Stimulated activated CD8-positive, alpha-beta memory T cell treated with anti-CD3 and anti-CD28 coated beads, Interleukin-15, amount 100 ng/mL, for 4 hours (primary cell): ENCODE measurements around the gene SLC12A9.

ENCODE experiments used
- DNase-seq, 2 donors: peaks; one replicate each; pipeline ENCODE4 v3.0.0-alpha.2; 2020; ENCODE audit warnings: low read depth in 2 of 2

Gene SLC12A9

GRCh38 chr7:100882785-100883526, 30.4 kb downstream of the SLC12A9 start:
- DNase-seq, result no peak

- no peak for DNase-seq
Measured at GRCh38 chr7:100884736-100885439, 32.4 kb downstream of the SLC12A9 start.

GRCh38 chr7:100885440-100886141, 33.1 kb downstream of the SLC12A9 start:
- no peak for DNase-seq

GRCh38 chr7:100886142-100886935, 33.8 kb downstream of the SLC12A9 start:
- DNase-seq, result no peak

GRCh38 chr7:100886936-100887515, 34.5 kb downstream of the SLC12A9 start:
- no peak for DNase-seq

GRCh38 chr7:100887516-100888290, 35.2 kb downstream of the SLC12A9 start:
- DNase-seq, result no peak

GRCh38 chr7:100888291-100888987, 35.9 kb downstream of the SLC12A9 start:
- no peak for DNase-seq

- no peak for DNase-seq
Measured at GRCh38 chr7:100888988-100889750, 36.7 kb downstream of the SLC12A9 start, which contains the start of gene UFSP1. Gene UFSP1 (minus strand): TSS chr7:100889715. CDS start chr7:100889271, 444 bp downstream.

GRCh38 chr7:100890653-100891567, 38.4 kb downstream of the SLC12A9 start:
- DNase-seq, result no peak

GRCh38 chr7:100891568-100892247, 39.2 kb downstream of the SLC12A9 start:
- DNase-seq, result no peak

- no peak for DNase-seq
Measured at GRCh38 chr7:100892364-100893317, 40.1 kb downstream of the SLC12A9 start.

GRCh38 chr7:100893318-100893895, 40.9 kb downstream of the SLC12A9 start:
- DNase-seq, result no peak

GRCh38 chr7:100893910-100894721, 41.6 kb downstream of the SLC12A9 start:
- DNase-seq, result no peak

GRCh38 chr7:100894860-100895700, 42.6 kb downstream of the SLC12A9 start:
- no peak for DNase-seq
